OCI-LY7 (cell line): ENCODE results near the gene XKR7. TPM values are rescaled to one million over a fixed set of nuclear protein-coding genes. Genes with fewer than 3 reads are reported as not detected.

ENCODE experiments used
- BruUV-seq: library from RNA; stranded (reverse); fragments of 400-500 nt; replicated peaks from 2 replicates; lab custom pipeline; 2021; lab: Mats Ljungman, UMichigan
- CTCF ChIA-PET: fragments of 300-600 bp; sonication (Branson Sonifier 250); formaldehyde crosslinking; loops from one replicate; lab custom pipeline; 2022; ENCODE audit warnings: antibody characterized with exemption; ENCODE audit not compliant: unreplicated experiment; lab: Charles Lee
- POLR2A ChIA-PET: fragments of 300-600 bp; sonication (Branson Sonifier 250); formaldehyde crosslinking; loops from one replicate; lab custom pipeline; 2022; ENCODE audit warnings: antibody characterized with exemption; lab: Charles Lee
- DNase-seq: peaks from one replicate; pipeline ENCODE4 v3.0.0-alpha.2; 2015; ENCODE audit warnings: low spot score
- H2AFZ ChIP-seq: fragments of 200-600 bp; sonication (generic), shearing (Covaris generic); 2 replicates; pipeline ENCODE4 v1.6.1; 2014; ENCODE audit warnings: mild to moderate bottlenecking, antibody characterized with exemption, low read length, moderate library complexity
- H3K27ac ChIP-seq: fragments of 200-600 bp; sonication (generic); 2 replicates; pipeline ENCODE4 v1.5.1; 2014; ENCODE audit warnings: mixed run types, low read depth, mild to moderate bottlenecking, moderate library complexity, low read length, inconsistent platforms; ENCODE audit not compliant: poor library complexity, severe bottlenecking
- H3K36me3 ChIP-seq: fragments of 200-600 bp; sonication (generic); 2 replicates; pipeline ENCODE4 v1.6.1; 2014; ENCODE audit warnings: mild to moderate bottlenecking, antibody characterized with exemption, low read length, moderate library complexity, mixed read lengths; ENCODE audit not compliant: insufficient read depth
- H3K4me1 ChIP-seq: fragments of 200-600 bp; sonication (generic); 2 replicates; pipeline ENCODE4 v1.5.1; 2014; ENCODE audit warnings: mild to moderate bottlenecking, low read length; ENCODE audit not compliant: insufficient read depth, poor library complexity, severe bottlenecking
- H3K4me2 ChIP-seq: fragments of 200-600 bp; sonication (generic); 2 replicates; pipeline ENCODE4 v1.6.1; 2014; ENCODE audit warnings: mild to moderate bottlenecking, low read length
- H3K4me3 ChIP-seq: fragments of 200-600 bp; sonication (generic); 2 replicates; pipeline ENCODE4 v1.5.1; 2014; ENCODE audit warnings: mild to moderate bottlenecking, low read depth, low read length; ENCODE audit not compliant: poor library complexity, severe bottlenecking
- H3K79me2 ChIP-seq: fragments of 200-600 bp; sonication (generic); 2 replicates; pipeline ENCODE4 v1.6.1; 2016; ENCODE audit warnings: low read depth, mild to moderate bottlenecking, low read length, moderate library complexity, mixed read lengths; ENCODE audit not compliant: insufficient read depth
- H3K9me2 ChIP-seq: fragments of 200-600 bp; sonication (generic); 2 replicates; pipeline ENCODE4 v1.6.1; 2016; ENCODE audit warnings: mild to moderate bottlenecking, low read length, mixed read lengths; ENCODE audit not compliant: insufficient read depth
- H3K9me3 ChIP-seq: fragments of 200-600 bp; sonication (generic); 2 replicates; pipeline ENCODE4 v1.6.1; 2014; ENCODE audit warnings: mild to moderate bottlenecking, mixed run types, low read length, mixed read lengths
- H4K20me1 ChIP-seq: fragments of 200-600 bp; sonication (generic); 2 replicates; pipeline ENCODE4 v1.6.1; 2014; ENCODE audit warnings: mild to moderate bottlenecking, antibody characterized with exemption, low read length, moderate library complexity, mixed read lengths; ENCODE audit not compliant: insufficient read depth
- EZH2phosphoT487 ChIP-seq: fragments of 200-600 bp; sonication (generic); IDR thresholded peaks from 2 replicates; pipeline ENCODE4 v1.6.1; 2018; ENCODE audit warnings: low read depth, borderline replicate concordance, mild to moderate bottlenecking, mixed run types, antibody characterized with exemption, low read length, moderate library complexity, mixed read lengths
- intact Hi-C: fragments of 100-400 bp; cut with micrococcal nuclease; formaldehyde crosslinking; loops from one replicate; pipeline ENCODE4 v1.10.0; 2022; ENCODE audit not compliant: unreplicated experiment
- total RNA-seq, 2 experiments: library from RNA; depleted of rRNA in 1 of 2; stranded (reverse); fragments of >200 nt in 1 of 2; shearing (Covaris generic) in 1 of 2; gene quantifications; 2 replicates each; pipeline ENCODE4 v1.2.3, GENCODE V29; 2014 to 2022
- TF ChIP-seq, protein P1 (sequence below): fragments of 200-600 bp; sonication (generic); conservative IDR thresholded peaks from 2 replicates; pipeline ENCODE4 v1.5.1; 2014; ENCODE audit warnings: mild to moderate bottlenecking, antibody characterized with exemption, low read length, moderate library complexity, mixed read lengths

XKR7 gene
- total RNA-seq, 2 experiments from 2014 or later = not detected

DNA sequence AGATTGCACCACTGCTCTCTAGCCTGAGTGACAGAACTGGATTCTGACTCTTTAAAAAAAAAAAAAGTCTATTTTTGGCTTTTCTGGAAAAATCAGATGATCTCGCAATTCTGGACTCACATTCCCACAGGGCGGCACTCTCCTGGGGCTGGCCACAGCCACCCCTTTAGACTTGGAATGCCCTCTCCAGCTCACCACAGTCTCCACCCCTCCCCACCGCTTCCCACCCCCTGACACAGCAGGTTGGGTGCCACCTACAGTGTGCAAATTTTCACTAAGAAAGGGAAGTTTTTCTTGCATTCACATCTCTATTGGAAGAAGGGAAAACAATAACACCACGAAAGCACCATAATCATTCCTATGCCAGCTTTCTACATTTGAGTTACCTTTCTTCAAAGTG lies 31.5 kb upstream of the XKR7 start:
- TF ChIP-seq, protein P1, sequence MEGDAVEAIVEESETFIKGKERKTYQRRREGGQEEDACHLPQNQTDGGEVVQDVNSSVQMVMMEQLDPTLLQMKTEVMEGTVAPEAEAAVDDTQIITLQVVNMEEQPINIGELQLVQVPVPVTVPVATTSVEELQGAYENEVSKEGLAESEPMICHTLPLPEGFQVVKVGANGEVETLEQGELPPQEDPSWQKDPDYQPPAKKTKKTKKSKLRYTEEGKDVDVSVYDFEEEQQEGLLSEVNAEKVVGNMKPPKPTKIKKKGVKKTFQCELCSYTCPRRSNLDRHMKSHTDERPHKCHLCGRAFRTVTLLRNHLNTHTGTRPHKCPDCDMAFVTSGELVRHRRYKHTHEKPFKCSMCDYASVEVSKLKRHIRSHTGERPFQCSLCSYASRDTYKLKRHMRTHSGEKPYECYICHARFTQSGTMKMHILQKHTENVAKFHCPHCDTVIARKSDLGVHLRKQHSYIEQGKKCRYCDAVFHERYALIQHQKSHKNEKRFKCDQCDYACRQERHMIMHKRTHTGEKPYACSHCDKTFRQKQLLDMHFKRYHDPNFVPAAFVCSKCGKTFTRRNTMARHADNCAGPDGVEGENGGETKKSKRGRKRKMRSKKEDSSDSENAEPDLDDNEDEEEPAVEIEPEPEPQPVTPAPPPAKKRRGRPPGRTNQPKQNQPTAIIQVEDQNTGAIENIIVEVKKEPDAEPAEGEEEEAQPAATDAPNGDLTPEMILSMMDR = no peak
- TF ChIP-seq EZH2phosphoT487 = no peak
- no peak for DNase-seq
- no peak overlapping the region for H3K4me3 ChIP-seq
- no TSS peak for BruUV-seq
- no peaks in the 10 kb centered on the region for H4K20me1 ChIP-seq
- no peak overlapping the region for H2AFZ ChIP-seq
- H3K79me2 ChIP-seq = no peaks in the 10 kb centered on the region
- H3K9me3 ChIP-seq = no peaks in the 10 kb centered on the region
- CTCF ChIA-PET = no interaction called here
- intact Hi-C loops = no loop called here
- no peak overlapping the region for H3K27ac ChIP-seq
- no peaks in the 10 kb centered on the region for H3K9me2 ChIP-seq
- no peak overlapping the region for H3K4me2 ChIP-seq
- no peaks in the 10 kb centered on the region for H3K36me3 ChIP-seq
- POLR2A ChIA-PET = interaction anchor here (0.6 kb wide), 1 partner anchor 155 kb away, joined by 3 read pairs; no protein-coding TSS in a partner anchor
- no peaks in the 10 kb centered on the region for H3K4me1 ChIP-seq

DNA sequence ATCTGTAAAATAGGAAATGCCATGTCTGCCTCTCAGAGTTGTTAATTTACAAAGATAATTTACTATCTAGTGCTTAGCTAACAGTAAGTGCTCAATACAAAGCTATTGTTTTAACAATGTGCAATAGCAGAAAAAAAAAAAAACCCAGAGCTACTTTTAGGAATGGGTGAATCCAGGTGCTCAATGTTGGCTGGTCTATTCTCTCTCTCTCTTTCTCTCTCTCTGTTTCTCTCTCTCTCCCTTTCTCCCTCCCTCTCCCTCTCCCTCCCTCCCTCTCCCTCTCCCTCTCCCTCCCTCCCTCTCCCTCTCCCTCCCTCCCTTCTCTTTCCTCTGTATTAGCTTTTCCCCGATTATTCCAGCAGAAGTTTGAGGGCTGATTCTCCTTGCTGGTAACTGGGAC lies 30.1 kb upstream of the XKR7 start:
- H3K36me3 ChIP-seq = peaks cover 6% of the 10 kb centered on the region; the same call in 1 of the 2 replicates
- H3K9me3 ChIP-seq = no peaks in the 10 kb centered on the region
- H3K4me3 ChIP-seq = no peak overlapping the region
- H3K4me1 ChIP-seq = no peaks in the 10 kb centered on the region
- intact Hi-C loops = no loop called here
- CTCF ChIA-PET = interaction anchor here (0.9 kb wide), 1 partner anchor 85 kb away, joined by 3 read pairs; no protein-coding TSS in a partner anchor
- H3K79me2 ChIP-seq = no peaks in the 10 kb centered on the region
- POLR2A ChIA-PET = interaction anchor here (0.6 kb wide), 1 partner anchor 46 kb away, joined by 4 read pairs; no protein-coding TSS in a partner anchor
- no peak overlapping the region for H3K4me2 ChIP-seq
- BruUV-seq = no TSS peak
- DNase-seq = no peak
- no peaks in the 10 kb centered on the region for H4K20me1 ChIP-seq
- TF ChIP-seq EZH2phosphoT487 = no peak
- TF ChIP-seq, protein P1 = no peak
- no peaks in the 10 kb centered on the region for H3K9me2 ChIP-seq
- H3K27ac ChIP-seq = no peak overlapping the region
- H2AFZ ChIP-seq = no peak overlapping the region

DNA sequence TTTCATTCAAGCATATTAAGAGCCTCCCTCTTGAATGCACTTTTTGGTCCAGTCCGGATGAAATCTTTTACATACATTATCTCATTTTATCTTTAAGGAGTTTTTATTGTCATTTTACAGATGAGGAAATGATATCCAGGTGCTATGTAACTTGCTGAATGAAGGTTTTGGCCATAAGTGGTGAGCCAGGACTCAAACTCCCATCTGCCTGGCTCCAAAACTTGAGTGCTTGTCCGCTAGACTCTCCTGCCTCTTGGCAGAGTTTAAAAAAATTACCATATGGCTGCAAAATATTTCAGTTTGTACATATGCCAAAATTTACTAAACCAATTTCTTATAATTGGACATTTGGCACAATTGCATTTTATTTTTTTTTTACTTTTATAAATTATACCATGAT lies 28.3 kb upstream of the XKR7 start:
- no peak overlapping the region for H3K27ac ChIP-seq
- POLR2A ChIA-PET = interaction anchor here (0.7 kb wide), 1 partner anchor 30 kb away, joined by 3 read pairs; no protein-coding TSS in a partner anchor
- CTCF ChIA-PET = no interaction called here

More for the DNA sequence above, 28.3 kb upstream of the XKR7 start:
- Histone ChIP-seq H3K9me2 (no peaks in the 10 kb centered on the region), H3K79me2 (no peaks in the 10 kb centered on the region), H3K4me3 (no peak overlapping the region), H3K4me1 (no peaks in the 10 kb centered on the region), H4K20me1 (no peaks in the 10 kb centered on the region), H2AFZ (no peak overlapping the region), H3K36me3 (peaks cover 24% of the 10 kb centered on the region), H3K4me2 (no peak overlapping the region), H3K9me3 (no peaks in the 10 kb centered on the region)
- no TSS peak for BruUV-seq
- DNase-seq = no peak
- TF ChIP-seq EZH2phosphoT487 = no peak
- TF ChIP-seq, protein P1 = no peak
- intact Hi-C loops = no loop called here
